HG02943 (cell line): ENCODE results near the gene MRPL42.
"Not testable (repeated sequence)": the region's sequence is repeated elsewhere in the genome, so short reads cannot be mapped to it uniquely, and the experiment has no call there.

Source experiments
- ATAC-seq: cut with Tn5 transposase; IDR thresholded peaks from one replicate; pipeline ENCODE4 v1.9.1; 2021; ENCODE audit warnings: mild to moderate bottlenecking, low read depth, moderate library complexity; ENCODE audit not compliant: unreplicated experiment

MRPL42 gene

DNA sequence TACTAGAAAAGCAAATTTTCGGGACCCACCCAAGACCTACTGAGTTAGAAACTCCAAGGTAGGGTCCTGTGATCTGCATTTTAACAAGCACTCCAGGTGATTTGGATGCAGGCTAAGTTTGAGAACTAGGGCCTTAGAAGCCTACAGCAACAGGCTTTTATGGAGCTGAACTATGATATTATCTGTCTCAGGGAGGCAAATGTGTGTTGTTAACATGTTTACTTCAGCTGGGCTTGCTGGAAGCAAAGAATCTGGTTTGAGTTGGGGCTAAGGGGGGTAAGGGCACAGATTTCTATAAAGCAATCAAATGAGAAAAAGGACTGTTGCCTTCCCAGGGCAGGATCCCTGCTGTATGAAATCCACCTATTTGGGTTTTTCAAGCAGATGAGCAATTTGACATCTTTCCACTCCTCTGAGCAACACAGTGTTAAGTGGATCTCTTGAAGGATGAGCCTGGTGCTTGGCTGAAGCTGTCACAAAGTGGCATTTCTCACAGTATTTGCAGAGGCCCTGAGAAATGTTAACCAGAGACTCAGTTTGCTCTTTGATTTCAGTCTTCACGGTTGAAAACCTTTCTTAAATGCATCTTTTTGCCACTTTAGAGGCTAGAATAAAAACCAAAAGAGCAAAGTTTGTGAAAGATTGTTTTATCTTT lies 68.9 kb downstream of the MRPL42 start:
- peak; percentile 8 for ATAC-seq

DNA sequence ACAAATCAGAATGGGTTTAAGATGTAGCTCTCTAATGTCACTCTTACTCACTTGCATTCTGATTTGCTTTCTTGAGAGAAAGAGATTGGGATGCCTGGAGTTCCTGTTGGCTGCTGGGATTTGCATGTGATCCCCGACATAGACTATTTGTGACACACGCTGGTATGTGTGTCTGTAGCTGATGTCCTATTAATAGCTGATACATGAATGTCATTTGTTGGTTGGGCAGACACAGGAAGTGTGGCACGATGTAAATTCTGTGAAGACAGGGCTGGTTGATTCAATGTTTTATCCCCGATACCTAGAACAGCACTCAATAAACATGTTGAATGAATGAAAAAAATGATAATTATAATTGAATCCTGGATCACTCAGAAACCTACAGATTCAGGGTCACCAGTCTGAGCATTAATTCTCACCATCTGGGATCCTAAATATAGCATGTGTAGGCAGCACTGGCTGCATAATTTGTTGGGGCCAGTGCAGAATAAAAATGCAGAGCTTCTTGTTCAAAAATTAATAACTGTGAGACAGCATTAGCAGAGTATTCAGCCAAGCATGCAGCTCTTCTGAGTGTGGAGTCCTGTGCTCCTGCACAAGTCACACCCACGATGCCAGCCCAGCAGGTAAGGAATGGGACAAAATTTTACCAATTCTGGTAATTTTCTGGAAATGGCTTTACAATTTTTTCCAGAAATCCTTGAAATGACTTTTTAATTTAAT lies 69.6 kb downstream of the MRPL42 start:
- peak; percentile 75 for ATAC-seq

DNA sequence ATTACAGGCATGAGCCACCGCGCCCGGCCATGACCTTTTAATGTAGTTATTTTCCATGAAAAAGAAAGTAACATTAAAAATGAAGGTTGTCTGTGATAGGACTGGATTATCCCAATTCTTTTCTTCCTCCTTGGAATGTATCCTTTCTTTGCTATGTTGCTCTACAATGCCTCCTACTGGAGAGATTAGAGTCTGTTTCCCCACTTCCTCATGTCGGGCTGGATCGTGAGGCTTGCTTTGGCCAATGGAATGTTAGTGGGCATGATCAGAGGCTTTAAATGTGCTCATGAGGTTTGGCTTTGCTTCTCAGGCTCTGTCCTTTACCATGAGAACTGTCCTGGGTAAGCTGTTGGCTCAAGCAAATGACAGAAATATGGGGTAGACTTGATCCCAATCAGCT lies 70.5 kb downstream of the MRPL42 start:
- no peak for ATAC-seq

DNA sequence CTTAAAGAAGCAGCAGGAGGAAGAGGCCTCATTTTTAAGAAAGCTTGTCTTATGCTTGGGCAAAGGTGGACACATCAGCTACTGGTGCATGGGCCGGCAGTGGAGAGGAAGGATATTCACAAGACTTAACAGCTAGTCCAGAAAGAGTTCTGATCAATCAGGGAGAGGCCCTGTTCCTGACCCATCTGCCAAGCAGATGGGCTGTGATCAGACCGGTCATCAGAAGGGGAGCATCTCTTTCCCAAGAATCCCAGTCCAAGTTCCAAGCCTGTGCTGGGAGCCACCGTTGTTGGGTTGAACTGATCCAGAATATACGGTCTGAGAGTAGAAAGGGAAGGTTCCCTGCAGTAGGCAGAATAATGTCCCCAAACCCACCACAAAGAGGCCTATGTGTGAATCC lies 72.5 kb downstream of the MRPL42 start:
- no peak for ATAC-seq

DNA sequence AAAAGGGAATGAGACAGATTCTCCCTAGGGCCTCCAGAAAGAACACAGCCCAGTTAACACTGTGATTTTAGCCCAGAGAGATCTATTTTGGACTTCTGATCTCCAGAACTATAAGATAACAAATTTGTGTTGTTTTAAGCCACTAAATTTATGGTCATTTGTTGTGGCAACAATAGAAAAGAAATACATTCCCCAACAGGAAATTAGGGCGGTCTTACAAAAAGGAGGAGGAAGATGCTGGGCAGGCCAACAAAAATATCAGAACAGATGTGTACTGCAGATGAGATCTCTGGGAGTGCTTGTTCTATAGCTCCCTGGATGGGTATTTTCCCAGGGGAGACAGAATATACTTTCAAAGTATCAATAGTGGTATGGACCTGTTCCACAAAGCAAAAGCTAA lies 73.2 kb downstream of the MRPL42 start:
- ATAC-seq, result no peak

DNA sequence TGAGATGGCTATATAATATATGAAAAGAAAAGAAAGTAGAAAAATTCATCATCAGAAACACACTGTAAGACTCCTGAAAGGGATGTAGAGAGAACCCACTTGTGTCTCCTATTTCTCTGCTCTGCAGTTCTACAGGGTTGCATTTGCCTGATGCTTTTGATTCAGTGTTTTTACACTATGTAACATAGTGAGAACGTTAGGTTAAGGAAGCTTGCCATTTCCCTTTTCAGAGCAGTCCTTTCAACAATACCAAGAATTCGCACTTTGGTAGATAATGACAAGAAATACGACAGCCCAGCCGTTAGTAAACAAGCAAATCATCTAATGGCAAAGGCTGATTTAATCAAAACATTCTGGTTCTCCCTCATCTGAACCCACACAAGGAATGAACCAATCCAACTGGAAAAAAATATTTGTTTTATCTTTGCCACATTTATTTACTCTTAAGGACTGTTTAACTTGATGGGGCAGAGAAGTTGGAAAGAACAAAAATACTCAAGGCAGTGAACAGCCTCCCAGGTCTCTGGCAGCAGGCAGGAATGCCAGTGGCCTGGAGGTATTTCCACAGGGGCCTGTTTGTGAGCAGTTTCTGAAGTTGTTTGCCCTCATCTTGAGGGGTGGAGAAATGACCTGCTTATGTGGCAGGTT lies 74.4 kb downstream of the MRPL42 start:
- no peak for ATAC-seq

DNA sequence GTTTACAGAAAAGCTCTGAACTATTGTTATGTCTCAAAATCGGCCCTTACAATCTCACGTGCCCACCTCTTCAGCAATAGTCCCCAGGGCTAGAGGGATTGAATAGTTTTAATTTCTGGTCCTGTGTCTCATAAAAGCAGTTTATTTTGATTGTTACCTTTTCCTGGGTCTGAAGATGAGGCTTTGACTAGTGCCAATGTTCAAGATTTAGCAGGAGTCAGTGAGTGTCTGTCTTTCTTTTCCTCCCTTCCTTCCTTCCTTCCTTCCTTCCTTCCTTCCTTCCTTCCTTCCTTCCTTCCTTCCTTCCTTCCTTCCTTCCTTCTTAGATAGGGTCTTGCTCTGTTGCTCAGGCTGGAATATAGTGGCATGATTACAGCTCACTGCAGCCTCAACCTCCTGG lies 80.5 kb downstream of the MRPL42 start:
- ATAC-seq, result no peak

DNA sequence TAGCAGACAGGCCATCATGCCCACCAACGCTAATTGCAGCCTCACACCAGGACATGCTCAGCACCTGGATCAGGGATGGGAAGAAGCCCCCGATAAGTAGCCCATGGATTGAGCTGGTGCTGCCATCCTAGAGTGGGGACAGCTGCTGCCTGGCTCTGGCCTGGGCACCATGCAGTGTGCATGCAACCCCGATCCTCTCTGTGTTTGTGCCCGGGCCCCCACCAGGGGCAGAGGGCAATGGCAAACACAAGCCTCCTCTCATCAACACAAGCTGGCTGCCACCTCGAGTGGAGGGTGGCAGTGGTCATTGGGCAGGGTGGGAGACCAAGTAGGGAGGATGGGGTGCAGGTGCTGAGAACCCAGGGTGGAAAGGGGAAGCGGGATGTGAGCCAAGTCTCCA lies 81.9 kb downstream of the MRPL42 start:
- no peak for ATAC-seq

DNA sequence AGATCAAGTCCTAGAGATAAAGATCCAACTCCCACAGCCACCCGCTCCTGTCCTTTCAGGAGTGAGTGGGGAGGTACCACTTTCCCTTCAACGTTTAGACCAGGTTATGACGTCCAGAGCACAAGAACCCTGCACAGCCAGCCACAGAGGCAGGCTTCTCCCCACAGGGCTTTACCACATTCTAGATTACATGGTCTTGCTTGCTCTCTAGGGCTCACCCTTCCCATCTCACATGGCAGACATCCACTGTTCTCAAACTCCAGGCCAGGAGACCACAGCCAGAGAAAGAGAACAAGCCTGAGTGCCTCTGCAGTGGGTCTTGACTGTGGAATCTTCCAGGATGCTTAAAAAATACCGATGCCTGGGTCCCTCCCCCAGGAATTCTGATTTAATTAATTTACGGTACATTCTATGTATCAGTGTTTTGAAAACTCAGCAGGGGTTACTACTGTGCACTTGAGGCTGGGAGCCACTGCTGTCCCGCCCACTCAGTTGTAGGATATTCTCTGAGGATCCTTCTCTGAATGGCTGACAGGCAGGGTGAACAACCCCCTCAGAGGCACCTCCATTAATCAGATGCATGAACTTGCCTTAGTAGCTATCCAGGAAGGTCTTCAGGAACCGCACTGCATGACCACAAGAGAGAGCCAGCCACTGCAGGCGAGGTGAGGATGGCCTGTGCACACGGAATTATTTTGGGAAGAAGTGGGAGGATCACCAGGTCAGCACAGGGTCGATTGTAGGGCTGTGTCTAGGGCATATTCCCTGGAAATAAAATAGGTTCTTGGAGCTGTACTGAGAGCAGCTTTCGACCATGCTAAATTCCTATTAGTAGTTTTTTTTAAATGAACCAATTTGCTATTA lies 83.7 kb downstream of the MRPL42 start:
- ATAC-seq, result no peak

DNA sequence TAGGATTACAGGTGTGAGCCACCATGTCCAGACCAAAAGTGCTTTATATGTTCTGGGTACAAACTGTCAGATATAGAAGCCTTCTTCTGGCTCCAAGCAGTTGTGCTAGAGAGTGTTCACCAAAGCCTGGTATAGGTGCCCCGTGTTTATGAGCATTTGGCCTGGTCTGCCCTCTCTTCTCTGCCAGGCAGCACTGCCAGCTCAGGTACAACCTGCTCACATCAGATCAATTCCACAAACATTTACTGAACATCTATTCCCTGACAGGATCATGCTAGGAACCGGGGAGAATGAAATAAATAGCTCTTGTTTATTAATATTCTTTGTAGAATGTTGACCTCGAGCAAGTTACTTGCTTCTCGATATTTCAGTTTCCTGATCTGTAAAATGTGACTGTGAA lies 85.1 kb downstream of the MRPL42 start:
- ATAC-seq, result no peak

DNA sequence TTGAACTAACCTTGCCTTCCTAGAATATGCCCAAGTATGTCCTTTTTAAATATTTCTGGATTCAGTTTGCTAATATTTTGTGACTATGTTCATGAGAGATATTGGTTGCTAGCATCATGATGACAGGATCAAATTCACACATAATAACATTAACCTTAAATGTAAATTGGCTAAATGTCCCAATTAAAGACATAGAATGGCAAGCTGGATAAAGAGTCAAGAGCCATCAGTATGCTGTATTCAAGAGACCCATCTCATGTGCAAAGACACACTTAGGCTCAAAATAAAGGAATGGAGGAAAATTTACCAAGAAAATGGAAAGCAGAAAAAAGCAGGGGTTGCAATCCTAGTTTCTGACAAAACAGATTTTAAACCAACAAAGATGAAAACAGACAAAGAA lies 90.6 kb downstream of the MRPL42 start:
- not testable (repeated sequence) for ATAC-seq

DNA sequence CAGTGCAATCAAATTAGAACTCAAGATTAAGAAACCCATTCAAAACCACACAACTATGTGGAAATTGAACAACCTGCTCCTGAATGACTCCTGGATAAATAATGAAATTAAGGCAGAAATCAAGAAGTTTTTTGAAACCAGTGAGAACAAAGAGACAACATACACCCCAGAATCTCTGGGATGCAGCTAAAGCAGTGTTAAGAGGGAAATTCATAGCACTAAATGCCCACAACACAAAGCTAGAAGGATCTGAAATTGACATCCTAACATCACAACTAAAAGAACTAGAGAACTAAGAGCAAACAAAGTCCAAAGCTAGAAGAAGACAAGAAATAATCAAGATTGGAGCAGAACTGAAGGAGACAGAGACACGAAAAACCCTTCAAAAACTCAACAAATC lies 91.4 kb downstream of the MRPL42 start:
- ATAC-seq, result not testable (repeated sequence)

DNA sequence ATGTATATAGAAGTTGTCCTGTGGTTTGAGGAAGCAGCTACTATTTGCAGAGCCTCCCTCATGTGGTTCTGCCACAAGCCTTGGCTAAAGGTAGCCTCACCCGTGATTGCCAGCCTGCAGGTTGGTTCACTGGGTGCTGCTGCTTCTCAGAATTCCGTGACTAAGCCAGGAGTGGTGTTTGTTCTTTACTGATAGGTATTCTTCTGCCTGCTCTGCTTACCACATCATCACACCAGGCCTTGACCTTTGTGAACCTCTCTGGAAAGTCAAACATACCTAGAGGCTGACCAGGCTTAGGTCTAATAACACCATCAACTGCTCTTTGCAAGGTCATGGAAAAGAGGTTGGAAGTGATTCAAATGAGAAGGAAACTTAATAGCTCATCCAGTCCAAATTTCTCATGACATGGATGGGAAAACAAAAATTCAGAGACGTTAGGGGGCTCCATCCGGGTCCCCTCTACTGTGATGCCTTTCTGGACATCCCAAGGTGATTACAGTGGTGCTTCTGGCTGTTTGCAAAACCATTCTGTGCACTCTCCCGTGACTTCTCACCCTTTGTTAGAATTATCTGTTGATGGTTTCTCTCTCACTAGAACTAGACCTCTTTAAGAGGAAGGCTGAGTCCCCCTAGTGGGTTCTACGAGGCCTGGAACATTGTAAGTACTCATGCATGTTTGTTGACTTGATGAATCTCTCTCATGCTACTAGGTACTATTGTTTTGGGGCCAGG lies 96.7 kb downstream of the MRPL42 start:
- ATAC-seq, result no peak

DNA sequence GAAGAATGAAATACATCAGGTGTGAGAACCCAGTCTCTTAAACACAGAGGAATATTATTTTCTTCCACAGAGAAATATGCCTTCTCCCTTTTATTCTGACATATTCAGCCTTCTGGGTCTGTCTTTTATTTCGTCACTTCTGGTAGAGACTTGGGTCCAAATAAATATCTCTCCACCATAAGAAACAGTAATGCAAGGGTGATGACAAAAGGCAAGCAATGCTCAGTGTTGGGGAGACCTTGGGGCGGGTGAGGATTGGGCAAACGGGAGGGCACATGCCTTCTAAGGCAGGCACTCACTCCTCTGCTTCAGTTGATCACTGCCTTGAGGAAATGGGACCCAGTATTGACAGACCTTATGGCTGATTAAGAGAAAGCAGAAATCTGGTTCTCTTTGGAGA lies 98.4 kb downstream of the MRPL42 start:
- no peak for ATAC-seq
